NCI-H1417 (cell line): ENCODE measurements around the gene CDHR5.

Experiments used
- DNase-seq, 3 experiments: peaks; one replicate each; lab custom pipeline; 2025; lab: John Stamatoyannopoulos, UW

The CDHR5 gene

DNA sequence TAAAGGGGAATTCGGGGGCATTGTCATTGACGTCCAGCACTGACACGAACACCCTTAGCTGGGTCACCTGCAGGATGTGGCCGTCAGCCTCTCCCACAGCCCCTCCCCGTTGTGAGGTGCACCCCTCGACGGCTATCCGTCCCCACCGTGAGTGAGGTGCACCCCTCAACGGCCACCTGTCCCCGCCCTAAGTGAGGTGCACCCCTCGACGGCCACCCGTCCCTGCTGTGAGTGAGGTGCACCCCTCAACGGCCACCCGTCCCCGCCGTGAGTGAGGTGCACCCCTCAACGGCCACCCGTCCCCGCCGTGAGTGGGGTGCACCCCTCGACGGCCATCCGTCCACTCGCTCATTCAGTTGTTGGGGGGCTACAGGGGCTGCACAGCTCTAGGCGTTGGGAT is 2.9 kb downstream of the CDHR5 start:
- no peak for DNase-seq

DNA sequence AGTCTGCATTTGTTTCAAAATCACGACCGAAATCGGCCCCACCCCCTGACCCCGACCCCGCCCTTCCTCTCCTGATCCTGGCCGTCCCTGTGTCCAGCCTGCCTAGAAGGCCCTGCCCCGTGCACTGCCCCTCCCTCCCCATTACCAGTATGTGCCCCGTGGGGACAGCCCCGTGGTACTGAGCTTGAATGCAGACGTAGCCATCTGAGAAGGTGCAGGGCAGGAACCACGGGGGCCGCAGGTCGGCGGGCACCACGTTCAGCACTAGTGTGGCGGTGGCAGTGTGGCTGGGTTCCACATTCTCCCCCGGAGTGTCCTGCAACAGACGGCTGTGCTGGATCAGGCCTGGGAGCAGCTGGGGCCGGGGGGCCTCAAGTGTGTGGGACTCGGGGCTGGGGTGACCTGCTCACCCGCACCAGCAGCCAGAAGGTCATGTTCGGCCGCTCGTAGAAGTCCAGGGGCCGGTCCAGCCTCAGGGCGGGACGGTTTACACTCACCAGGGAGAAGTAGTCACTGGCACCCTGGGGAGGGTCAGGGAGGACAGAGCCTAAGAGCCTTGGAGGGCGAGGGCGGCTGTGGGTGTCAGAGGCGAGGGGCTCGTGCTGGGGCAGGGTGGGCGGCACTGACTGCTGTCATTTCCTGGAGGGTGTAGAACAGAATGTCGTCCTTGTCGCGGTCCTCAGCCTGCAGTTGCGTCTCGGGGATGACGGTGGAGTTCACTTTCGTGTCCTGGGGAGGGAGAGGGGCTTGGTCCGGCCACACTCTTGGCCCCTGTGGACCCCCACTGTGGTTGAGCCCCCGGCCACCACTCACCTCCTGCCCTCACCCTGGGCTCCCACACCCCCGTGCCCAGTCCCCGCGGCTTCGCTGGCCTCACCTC is 3.6 kb downstream of the CDHR5 start:
- DNase-seq = no peak

DNA sequence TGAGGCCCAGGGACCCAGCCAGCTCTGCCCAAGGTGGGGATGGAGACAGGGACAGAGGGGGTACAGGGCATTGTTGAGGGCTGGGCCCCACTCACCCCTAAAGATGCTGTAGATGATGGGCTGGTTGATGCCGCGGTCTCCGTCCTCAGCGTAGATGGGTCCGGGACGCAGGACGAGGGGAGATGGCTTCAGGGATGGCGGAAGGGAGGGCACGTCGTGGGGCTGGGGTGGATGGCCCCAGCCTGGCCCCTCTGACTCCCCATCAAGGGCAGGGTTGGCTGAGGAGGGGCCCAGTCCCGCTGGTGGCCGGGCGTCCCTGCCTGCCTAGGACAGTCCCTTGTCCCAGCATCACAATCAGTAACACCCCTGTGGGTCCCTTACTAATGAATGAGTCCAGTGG is 4.6 kb downstream of the CDHR5 start:
- no peak for DNase-seq

DNA sequence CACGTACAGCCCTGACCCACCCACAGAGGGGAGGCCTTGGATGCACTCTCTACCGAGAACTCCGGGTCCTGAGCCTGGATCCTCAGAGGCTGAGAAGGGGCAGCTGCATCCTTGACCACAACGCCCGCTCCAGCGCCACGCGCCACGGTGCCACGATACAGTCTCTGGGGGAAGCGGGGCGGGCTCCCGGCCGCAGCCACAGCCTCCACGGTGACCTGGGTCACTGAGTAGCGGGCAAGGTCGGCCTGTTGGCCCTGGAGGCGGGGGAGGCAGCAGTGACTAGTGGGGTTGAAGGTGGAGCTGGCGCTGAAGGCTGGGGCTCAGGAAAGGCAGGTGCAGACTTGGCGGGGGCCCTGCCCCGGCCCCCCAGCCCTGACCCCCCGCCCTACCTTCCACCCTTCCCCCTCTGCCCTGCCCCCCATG is 5.1 kb downstream of the CDHR5 start:
- DNase-seq = no peak

DNA sequence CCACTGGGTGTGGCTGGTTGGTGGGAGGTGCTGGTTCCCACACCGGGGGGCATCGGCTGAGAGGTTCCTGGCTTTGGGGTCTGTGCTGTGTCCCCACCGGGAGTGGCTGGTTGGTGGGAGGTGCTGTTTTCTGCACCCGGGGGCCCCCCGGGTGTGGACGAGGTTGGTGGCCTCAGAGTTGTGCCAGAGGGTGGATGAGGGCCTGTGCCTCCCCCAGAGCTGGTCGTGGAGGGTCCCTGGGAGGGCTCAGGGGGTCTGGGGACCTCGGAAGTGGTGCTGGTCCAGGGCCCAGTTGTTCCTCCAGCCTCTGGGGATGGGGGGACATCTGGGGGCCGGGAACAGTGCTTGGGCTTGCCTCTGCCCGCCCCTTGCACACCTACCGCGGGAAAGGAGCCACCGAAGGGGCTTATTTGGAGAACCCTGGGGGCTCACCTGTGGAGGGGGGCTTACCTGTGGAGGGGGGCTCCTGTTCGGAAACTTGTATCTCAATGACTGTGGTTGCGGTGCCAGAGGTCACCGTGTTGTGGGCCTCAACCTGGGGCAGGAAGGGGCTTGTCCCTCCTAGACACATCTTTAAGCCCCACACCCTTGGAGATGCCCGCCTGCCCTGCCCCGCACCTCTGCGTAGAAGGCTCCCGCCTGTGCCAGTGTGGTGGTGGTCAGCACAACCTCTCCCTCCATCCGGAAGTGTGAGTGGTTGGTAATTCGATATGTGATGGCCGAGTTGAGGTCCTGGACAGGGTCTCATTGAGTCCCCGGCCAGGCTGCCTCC is 5.7 kb downstream of the CDHR5 start:
- no peak for DNase-seq

DNA sequence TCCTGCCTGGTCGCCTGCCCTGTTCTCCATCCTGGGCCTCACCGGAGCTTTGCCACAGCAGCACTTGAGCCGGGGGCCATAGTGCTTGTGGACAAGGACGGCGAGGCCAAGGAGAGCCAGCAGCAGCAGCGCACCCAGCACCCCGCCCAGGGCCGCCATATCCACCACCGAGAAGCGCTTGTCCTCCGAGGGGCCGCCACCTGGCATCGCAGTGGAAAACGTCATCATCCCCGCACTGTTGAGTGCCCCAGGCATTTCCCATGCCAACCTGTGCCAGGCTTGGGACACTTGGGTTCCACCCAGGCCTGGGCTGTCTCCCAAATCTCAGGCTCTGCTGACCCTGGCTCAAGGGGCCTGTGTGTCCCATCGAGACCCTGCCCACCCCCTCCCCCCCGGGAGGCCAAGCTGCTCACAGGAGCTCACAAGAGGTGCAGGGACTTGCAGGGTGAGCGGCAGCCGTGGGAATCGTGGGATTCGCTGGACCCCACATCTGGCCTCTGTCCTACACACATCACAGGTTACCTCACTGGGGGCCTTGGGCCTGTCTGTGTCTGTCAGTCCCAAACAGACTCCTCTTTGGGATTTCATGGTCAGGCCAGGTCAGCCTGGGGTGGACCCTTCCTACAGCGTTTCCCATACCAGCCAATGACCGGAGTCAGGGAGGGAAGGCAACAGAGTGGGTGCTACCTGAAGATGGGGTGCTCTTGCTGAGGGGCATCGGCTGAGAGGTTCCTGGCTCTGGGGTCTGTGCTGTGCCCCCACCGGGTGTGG is 6.7 kb downstream of the CDHR5 start:
- DNase-seq = no peak

DNA sequence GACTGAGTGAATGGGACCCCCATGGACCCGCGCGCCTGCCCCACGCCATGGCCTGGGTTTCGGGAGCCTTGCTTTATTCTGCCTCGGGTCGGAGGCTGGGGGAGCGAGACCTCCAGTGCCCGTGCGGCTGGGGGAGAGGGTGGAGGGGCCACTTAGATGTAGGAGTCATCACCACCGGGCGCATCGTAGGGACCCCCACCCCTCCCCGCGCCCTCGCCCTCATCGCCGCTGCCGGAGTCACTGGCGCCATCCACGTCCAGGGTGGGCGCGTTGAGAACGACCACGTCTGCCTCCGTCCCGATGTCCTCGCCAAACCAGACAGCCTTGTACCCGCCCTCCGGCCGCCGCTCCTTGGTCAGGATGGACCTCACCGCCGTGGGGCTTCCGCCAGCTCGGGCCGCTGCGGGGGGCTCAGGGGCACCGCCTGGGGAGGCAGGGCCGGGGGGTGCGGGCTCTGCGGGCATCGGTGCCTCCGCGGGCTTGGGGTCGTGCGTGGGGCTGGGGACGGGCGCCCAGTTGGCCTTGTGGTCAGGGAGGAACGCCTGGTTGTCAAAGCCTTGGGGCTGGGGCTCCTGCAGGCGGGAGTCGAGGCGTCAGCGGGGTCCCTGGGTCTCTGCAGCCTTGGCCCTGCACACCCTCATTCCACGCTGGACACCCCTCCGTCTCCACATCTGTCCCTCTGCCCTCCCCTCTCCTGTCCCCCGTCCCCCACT is 7.4 kb downstream of the CDHR5 start:
- DNase-seq = no peak

DNA sequence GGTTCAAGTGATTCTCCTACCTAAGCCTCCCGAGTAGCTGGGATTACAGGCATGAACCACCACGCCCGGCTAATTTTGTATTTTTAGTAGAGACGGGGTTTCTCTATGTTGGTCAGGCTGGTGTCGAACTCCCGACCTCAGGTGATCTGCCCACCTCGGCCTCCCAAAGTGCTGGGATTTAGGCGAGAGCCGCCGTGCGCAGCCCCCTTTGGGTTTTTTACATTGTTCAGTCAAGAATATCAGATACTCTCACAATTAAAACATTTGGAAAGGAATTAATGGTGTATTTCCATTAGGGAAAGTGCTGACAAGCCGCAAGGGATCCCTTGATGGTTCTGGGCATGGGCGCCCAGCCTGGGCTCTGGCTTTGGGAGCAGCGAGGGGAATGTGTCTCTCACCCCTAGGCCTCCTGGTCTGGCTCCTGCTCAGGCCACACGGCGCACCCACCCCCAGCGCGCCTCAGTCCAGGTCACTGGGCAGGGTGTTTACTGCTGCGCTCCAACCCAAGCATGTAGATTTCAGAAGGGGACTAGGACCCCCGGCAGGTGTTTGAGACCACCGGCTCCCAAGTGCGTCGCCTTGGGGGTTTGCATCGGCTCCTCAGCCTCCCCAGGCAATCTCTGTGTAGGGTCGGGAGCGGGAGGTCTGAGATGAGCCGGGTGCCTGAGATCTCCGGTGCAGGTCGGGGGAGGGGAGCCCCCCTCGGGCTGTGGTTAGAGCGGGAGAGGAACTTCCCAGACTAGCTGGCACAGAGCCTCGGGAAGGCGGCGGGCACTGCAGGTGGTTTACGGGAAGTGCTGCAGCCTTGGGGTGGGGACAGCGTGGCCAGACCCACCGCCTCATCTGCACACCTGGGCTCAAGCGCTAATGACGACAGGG is 8.2 kb downstream of the CDHR5 start:
- no peak for DNase-seq

DNA sequence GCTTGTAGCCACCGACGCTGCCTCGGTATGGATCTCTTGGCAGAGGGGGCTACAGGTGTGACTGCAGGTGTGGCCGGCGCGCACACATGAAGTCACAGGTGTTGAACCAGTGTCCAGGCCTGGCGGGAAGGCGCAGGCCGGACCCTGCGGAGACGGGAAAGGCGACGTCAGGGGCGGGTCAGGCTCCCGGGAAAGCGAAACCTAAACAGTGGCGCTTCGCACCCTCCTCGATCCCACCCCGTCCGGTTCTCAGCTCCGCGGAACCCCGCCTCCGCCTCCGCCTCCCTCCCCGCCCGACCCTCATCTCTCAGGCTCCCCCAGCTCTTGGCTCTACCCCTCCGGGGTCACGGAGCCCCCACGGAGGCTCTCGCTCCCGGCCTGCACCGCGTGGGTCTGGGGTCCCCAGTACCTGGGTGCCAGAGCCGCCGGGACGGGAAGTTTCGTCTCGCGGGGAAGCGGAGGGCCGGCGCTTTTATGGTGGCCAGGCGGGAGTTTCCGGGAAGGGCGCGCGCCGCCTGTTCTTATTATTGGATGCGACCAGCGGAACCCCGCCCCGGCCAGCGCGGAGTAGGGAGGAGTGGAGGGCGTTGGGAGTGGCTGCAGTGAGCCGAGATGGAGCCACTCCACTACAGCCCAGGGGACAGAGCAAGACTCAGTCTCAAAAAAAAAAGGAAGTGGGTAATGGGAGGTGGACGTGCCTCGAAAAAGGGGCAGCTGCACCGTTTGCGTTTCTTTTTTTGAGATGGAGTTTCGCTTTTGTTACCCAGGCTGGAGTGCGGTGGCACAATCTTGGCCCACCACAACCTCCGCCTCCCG is 9.0 kb downstream of the CDHR5 start, which contains the start of gene IRF7:
IRF7 (minus strand) TSS at position 447 of the 816 bp plus-strand sequence. CDS start 586 bp downstream, outside the sequence.
- peak; percentile 76 to 96 (median 82) for DNase-seq

DNA sequence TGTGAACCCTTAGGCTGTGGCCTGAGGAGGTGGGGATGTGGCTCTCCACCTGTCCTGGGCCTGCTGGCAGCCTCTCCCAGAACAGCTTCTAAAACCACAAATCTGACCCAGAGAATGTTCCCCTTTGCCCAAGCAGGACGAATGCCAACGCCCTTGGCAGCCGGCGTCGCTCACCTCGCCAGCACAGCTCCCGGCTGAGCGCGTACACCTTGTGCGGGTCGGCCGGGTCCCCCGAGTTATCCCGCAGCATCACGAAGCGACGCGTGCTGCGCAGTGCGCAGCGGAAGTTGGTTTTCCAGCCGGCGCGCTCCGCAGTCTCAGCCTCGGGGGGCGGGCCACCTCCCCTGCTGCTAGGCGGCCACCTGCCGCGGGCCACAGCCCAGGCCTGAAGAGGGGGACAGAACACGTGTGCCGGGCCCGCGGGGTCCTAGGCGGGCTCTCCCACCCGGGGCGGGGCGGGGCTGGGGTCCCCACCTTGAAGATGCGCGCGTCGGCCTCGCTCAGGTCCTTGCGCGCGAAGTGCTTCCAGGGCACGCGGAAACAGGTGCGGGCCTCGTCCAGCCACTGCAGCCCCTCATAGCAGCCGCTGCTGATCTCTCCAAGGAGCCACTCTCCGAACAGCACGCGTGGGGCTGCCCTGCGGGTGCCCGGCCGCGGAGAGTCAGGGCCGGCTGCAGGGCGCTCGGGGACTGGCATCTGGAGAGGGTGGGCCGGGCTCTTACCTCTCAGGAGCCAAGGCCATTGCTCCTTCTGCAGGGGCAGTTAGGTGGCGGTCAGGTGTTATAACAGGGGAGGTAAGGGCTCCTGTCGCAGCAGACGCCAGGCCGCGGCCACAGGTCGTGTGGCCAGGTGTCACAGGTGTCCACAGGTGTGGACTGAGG is 9.9 kb downstream of the CDHR5 start:
- DNase-seq = peak in 1 of 3 experiments; percentile 44

DNA sequence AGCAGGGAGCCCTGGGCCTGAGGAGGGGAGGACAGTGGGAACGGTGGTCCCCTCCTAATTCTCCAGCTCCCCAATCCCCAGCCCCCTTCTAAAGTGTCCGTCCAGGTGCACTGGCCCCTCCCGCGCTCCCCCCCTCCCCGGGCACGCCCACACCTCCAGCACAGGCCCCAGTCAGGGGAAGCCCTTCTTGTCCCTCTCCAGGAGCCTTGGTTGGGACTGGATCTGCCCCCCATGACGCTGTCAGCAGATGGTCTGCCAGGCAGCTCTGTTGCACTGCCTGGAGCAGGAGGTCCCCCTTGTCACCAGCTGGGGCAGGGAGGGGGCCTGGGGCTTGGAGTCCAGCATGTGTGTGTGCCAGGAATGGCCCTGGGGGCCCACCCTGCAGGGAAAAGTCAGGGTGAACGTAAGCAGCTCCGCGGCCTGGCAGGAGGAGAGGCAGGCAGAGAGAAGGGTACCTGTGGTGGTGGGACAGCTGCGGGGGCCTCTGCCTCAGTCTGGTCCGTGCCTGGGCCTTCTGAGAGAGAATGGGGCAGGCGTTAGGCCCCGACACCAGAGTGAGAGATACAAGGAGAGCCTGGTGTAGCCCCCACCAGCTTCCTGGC is 10.6 kb downstream of the CDHR5 start:
- DNase-seq = no peak

DNA sequence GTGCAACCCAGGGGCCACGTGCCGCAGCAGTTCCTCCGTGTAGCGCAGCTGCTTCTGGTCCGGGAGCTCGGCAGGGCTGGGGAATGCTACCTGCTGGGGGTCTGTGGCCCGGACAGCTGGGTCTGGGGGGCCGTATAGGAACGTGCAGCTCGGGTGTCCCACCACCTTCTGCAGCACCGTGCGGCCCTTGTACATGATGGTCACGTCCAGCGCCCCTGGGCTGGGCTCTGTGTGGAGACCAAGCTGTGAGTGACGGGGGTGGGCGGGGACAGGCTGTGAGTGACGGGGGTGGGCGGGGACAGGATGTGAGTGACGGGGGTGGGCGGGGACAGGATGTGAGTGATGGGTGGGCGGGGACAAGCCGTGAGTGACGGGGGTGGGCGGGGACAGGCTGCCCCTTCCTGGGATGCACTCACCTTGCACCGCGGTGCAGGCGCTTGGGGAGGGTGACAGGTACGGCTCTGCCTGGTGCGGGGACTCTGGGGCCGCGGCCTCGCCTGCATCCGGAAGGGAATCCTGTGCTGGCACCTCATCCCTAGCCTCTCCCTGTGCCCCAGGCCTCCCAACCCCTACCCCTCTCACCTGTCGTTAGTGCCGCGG is 11.3 kb downstream of the CDHR5 start:
- peak; percentile 22 to 63 (median 61) for DNase-seq

DNA sequence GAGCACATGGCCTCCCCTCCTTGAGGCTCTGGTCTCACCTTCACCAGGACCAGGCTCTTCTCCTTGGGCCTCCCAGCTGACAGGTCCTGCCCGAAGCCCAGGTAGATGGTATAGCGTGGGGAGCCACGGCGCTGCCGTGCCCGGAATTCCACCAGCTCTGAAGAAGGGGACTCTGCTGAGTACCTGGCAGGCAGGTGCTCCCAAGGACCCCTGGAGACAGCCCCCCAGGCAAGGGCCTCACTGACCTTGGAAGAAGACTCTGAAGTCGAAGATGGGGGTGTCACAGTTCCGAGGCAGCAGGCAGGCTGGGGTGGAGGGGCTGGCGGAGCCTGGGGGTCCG is 11.8 kb downstream of the CDHR5 start:
- DNase-seq = peak in 1 of 3 experiments; percentile 11

DNA sequence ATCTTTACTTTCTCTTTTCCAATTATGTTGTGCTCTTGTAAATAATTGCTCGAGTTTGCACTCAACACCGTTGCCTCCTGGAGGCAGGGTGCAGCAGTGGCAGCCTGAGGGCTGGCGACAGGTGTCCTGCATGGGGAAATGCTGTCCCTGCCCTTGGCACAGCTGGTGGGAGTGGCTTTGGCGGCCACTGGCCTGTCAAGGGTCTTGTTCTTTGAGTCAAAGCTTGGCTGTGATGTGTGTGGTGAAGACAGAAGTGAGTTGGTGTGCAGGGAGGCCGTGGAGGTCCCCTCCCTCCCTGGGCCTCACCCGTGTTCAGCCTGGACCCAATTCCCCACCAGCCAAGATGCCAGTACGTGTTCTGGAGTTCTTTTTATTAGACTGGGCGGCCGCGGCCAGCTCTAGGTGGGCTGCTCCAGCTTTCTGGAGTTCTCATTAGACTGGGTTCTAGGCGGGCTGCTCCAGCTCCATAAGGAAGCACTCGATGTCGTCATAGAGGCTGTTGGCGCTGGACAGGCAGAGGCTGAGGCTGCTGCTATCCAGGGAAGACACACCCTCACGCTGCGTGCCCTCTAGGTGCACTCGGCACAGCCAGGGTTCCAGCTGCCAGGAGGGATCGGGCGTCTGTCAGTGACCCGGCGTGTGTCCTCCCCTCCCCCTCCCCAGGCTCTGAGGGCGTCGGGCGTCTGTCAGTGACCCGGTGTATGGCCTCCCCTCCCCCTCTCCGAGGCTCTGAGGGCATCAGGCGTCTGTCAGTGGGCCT is 12.4 kb downstream of the CDHR5 start:
- DNase-seq = peak in 1 of 3 experiments; percentile 32

DNA sequence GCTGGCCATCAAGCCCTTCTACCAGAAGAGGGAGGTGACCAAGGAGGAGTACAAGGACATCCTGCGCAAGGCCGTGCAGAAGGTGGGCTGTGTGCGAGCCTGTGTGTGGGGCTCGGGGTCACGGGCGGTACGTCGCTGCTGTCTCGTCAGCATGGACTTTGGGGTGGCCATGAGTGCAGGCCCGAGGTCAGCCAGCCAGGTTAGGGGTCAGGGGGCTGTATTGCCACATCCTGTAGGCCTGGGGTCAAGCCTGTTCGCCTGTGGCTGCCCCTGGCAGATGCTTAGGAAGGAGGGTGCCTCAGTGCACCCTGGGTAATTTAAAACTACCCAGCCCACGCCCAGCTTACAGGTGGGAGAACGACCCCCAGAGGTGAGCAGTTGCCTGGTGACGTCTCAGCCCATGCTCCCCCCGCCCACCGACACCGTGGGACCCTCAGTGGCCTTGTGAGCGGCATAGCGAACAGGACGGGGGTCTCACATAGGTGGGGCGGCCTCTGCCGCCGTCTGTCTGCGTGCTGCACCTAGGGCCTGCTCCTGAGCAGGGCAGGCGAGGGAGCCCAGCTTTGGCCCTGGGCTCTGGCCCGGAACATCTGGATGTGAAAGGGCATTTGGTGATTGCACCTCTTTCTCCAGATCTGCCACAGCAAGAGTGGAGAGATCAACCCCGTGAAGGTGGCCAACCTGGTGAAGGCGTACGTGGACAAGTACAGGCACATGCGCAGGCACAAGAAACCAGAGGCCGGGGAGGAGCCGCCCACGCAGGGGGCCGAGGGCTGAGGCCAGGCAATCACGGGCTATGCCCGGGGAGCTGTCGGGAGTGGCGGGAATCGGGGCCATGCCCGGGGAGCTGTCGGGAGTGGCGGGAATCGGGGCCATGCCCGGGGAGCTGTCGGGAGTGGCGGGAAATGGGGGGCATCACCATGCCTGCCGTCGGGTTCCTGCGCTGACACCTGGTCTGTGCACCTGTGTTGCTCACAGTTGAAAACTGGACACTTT is 13.5 kb downstream of the CDHR5 start:
- no peak for DNase-seq
